NCI-H82 treated with DMSO at 0.1 percent for 48 hours (cell line): ENCODE results near the gene PPP1R1C.
"Not testable (repeated sequence)": the region's sequence is repeated elsewhere in the genome, so short reads cannot be mapped to it uniquely, and the experiment has no call there.

ENCODE experiments used
- DNase-seq: peaks from one replicate; lab custom pipeline; 2025; ENCODE audit not compliant: unreplicated experiment; lab: John Stamatoyannopoulos, UW

Gene PPP1R1C, protein sequence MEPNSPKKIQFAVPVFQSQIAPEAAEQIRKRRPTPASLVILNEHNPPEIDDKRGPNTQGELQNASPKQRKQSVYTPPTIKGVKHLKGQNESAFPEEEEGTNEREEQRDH

DNA sequence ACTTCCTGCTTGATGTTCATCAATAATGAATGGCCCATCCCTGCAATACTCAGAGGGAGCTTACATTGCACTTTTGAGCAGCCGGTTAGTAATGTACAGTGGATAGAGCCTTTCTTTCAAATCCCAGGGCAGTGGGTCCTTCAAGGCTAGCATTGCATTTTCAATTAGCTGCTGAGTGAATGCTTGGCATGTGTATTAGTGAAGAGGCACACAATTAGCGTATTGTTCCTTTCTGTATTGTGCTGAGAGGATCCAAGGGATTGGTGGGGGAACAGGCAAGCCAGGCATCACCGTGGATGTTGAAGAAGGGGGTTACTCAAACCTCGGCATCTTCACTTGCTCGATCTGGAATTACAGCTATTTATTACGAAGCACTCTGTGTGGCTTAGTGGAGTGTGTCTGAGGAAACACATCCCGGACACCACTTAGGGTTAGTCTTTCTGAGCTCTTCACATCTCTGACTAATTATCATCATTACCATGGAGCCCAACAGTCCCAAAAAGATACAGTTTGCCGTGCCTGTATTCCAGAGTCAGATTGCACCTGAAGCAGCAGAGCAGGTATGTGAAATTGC is at the start of gene PPP1R1C:
TSS of gene PPP1R1C (plus strand) at position 222 of the 574 bp plus-strand sequence. CDS start at position 480, 258 bp downstream.
- DNase-seq: no peak

DNA sequence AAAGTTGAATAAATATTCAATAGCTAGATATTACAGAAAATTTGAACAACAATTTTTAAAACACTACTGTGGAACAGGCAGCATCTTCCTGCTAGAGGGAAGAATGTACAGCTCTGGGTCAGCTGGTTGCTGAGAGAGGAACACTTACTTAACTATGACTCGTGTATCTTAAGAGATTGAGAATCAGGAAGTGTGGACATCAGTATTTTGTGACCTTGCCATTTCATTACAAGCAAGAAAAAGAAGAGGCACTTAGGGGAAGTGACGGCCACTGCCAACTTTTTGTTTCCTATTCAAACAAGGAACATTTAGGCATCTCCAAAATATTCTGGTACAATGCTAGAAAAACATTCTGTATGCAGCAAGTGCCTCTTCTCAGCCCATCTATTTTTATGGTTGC is 48.2 kb upstream of the PPP1R1C start:
- no peak for DNase-seq

DNA sequence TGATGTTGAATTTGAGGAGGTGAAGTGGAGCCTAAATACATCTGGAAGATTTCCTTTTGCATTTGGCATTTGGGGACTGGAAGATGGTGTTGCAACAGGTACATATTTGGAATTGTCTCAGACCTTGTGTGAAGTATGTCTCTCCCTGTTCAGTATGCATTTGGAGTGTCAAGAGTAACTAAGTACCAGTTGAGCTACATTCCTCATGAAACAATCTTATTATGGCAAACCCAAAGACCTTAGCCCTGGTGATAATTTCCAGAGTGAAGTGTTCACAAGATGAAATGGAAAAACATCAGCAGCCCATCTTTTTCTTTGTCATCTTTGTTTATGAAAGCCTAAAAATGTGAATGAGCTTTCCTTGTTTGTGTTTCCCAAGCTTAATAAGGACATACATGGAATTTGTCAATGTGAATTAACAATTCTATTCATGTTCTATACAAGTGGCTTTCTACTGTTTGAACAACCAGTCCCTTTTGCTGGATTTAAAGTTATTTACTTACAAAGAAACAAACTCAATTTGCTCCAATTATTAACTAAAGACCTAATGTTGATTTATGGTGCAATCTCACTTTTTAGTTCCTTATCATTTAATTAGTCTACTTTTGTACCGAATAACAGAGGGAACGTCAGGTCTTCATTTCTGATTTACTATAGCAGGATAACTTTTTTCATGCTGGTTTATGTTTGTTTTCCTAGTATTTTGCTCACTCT is 42.1 kb upstream of the PPP1R1C start:
- no peak for DNase-seq

DNA sequence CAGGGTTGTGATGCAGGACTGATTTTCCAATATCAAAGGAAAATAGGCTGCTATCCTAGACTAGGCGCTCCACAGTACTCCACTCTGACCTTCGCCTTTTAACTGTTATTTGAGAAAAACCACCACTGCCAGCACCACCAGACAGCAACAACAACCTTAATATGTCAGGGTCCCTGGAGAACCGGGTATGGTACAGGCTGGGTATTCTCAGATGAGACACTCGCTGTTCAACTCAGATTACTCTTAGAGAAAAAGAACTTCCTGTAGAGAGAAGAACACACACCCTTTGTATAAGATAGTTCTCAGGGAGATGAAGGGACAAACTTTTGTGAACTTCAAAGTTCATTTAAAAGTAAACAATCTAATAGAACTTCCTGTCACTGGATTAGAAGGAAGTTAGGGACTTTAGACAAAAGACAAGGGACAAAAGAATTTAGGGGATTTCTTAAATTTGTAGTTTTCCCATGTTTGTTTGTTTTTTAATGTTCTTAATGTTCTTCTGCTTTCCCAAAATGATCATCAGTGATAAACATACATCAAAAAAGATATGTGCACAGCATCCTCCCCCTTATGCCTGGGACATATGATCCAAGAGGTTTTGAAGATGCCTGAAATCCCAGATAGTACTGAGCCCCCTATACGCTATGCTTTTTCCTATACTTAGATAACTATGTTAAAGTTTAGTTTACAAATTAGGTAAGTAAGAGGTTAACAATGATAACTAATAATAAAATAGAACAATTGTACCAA is 41.3 kb upstream of the PPP1R1C start:
- no peak for DNase-seq

DNA sequence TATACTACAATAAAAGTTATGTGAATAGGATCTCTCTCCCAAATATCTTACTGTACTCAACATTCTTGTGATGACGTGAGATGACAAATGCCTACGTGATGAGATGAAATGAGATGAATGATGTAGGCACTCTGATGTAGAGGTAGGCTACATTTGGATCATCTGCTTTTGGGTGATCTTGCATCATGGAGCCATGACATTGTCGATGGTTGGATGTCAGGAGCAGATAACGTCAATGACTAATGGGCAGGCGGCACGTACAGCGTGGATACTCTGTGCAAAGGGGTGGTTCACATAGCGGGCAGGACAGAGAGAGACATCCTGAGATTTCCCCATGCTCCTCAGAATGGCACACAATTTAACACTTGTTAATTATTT is 40.8 kb upstream of the PPP1R1C start:
- DNase-seq: no peak

DNA sequence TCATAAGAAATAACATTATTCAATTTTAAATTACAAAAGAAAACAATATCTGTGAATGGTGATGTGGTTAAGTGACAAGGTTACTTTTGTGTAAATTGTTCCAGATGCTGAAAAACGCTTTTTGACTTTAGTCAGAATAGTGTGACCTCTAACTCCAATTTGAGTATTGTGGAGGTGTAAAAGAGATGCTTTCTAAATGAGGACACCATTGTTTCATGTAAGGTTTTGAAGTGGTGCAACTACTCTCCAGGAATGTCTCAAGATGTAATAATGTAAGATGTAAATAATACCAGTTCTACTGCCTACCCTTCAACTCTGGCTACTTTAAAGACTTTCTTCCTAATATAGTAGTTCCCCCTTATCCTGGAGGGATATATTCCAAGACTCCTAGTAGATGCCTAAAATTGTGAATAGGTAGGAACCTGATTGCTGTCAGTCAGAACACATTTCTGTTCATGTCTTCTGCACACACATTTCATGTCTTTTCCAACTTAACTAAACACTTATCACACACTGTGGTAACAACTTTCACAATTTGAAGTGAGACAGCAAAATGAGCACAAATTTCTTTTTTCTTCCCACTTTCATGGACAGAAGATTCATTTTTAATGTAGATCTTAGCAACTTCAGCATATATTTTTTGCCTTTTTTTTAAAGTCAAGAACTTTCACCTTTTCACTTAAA is 39.1 kb upstream of the PPP1R1C start:
- no peak for DNase-seq

DNA sequence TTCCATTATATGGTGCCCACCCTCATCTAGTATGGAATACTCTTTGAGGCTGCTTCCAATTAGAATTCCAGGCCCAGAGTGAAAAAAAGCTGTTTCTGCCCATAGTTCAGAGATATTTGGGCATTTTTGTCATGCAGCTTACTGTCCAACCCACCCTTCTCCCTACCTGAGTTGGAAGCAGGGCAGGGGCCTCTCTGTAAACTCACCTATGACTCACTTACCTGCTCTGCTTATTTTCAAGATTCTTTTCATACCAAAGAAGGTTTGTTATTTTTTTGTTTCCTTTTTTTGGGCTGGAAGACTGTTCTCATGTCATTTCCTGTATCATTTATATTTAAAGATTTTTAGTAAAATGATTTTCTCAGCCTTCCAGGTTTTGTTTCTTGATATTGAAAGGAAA is 38.4 kb upstream of the PPP1R1C start:
- DNase-seq: no peak

DNA sequence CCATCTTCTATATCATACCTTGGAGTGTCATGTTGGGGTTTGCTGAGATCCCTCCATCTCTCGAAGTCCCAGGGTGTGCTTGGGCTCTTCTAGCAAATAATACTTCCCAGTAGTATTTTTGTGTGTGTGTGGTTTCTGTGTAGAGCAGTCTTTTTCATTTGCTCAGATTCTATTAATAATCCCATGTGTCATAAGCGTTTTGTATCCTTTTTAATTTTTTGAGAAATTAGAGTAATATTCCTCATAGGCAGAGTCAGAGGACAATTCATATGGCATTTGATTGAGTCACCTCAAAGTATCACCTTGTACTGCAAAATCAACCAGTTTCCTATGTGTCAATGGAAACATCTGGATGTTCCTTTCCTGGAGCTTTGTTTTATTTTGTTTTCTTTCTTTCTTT is 37.4 kb upstream of the PPP1R1C start:
- no peak for DNase-seq

DNA sequence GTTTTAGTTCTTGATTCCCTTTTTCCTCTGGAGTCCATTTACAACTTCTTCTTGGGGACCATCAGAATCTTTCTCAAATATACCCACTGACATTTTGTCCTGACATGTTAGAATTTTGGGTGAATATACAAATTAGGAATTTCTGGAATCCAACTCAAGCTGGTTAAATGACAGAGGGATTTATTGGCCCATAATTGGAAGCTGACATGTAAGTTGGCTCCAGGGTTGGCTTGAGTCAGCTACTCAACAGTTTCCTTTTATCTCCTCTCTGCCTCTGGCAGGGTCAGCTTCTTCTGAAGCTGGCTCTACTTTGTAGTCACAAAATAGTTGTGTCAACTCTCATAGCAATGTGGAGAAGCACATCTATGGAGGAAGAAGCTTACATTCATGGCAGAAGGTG is 36.6 kb upstream of the PPP1R1C start:
- DNase-seq: no peak

DNA sequence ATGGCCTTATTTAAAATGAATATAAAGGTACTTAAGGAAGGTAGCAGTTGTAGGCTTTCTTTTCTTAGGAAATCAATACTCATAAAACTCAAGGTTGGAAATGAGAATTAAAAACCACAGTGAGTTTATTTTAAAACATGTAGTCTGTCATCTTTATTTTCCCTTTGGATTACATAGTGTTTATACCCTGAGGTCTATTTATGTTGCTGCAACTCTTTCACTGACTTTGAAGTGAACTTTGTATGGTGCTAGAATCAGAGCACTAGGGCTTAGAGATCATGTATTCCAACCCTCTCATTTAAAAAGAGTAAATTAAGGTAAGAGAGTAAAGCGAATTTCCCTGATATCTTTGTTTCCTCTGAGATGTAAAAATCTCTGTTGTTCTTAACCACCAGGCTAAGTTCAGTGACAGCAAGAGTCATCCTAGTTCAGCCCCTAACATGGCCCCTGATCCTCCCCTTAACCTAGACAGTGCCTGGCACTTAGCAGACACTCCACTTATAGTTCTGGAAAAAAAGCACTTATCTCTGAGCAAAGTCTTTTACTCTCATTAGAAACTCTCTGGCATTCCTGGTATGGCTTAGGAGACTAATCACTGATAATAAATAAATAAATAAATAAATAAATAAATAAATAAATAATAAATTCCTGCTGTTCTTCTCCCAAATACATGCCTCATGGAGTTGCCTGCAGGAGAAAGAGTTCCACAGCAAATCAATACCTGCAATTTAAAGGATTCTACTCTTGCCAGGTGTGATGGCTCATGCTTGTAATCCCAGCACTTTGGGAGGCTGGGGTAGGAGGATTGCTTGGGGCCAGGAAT is 33.0 kb upstream of the PPP1R1C start:
- no peak for DNase-seq

DNA sequence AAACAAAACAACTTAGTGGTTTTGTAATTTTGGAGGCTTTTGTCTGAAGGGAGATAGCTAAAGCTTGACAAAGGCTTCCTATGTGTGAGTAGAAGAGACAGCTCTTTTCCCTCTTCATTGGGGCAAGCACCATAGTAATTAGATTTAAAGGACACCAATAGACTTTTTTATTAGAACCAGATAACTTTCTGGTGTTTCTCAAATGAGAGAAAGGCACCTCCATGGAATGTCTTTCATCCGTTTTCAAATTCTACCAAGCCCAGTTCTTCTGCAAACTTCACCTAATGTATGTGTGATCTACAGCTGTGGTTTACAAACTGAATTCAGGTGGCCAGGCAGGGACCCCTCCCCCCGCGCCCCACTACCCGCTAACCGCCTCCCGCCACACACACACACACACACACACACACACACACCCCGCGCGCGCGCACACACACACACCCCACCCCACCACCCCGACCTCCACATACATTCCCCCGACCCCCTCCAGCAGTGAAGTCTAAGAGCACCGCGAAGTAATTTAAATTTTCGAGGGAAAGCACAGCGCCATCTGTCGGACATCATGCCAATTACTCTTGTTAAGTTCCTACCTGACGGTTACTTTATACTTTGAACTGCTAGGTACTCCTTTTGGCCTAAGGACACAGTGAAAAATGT is 31.6 kb upstream of the PPP1R1C start:
- no peak for DNase-seq

DNA sequence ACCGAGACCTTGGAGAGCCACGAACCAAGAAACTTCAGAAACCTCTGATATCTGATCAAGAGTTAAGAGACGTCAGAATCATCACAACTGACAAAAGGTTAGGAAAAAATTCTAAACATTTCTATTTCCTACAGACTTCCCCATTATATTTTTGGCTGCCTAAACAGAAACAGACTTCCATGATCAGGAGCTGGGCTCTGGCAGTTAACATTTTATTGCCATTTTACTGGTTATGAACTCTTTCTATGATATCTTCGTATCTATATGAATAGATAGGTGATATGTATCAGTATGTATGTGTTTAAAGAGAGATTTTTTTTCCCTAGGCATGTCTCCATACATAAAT is 31.1 kb upstream of the PPP1R1C start:
- no peak for DNase-seq

DNA sequence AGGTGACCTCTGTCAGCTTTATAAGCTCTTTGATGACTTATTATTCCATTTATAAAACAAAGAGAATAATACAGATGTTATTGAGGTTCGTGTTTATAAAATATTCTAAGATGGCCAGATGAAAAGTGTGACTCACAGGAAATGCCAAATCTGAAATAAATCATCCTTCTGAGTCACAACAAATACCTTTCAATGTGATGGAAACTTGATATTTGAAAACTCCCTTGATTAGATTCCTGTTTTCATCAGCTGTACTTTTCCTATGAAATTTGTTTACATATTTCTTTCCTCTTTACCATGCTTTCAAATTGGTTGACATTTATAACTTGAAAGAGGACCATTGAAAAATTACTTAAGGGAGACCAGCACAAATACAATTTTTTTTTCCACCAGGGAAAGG is 30.6 kb upstream of the PPP1R1C start:
- no peak for DNase-seq

DNA sequence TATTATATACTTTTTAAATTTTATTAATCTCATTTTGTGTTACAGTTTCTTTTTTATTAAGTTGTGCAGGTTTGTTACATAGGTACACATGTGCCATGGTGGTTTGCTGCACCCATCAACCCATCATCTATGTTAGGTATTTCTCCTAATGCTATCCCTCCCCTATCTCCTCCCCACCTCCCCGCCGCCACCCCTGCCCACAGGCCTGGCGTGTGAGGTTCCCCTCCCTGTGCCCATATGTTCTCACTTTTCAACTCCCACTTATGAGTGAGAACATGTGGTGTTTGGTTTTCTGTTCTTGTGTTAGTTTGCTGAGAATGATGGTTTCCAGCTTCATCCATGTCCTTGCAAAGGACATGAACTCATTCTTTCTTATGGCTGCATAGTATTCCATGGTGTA is 29.8 kb upstream of the PPP1R1C start:
- DNase-seq: not testable (repeated sequence)

DNA sequence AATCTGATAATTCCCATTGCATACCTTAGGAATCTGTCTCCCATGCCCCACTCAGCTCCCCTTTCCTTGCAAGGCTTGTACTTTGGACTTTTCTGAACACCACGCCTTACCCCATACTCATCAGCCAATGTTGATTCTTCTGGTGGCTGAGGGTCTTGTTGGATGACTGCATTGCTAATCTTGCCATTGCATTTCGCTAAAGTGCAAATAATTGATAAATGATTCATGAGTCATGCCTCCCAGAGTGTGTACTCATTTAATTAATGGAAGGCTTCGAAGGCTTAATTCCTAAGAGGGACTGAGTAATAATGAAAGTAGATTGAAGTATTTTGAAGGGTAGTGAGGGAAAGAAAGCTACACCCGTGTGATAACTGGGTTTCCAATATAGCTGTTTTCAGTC is 28.0 kb upstream of the PPP1R1C start:
- DNase-seq: no peak

DNA sequence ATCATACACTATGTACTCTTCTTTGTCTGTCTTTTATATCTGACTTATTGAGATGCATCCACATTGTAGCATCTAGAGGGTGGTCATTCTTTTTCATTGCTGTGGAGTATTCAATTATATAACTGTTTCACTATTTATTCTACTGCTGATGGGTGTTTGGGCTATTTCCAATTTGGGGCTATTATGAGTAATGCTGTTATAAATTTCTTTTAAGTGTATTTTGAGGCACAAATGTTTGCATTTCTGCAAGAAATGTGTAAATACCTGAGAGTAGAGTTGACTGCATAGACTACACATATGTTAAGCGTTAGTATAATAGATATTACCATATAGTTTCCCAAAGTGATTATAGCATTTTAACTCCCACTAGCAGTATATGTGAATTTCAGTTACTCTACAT is 26.9 kb upstream of the PPP1R1C start:
- no peak for DNase-seq

DNA sequence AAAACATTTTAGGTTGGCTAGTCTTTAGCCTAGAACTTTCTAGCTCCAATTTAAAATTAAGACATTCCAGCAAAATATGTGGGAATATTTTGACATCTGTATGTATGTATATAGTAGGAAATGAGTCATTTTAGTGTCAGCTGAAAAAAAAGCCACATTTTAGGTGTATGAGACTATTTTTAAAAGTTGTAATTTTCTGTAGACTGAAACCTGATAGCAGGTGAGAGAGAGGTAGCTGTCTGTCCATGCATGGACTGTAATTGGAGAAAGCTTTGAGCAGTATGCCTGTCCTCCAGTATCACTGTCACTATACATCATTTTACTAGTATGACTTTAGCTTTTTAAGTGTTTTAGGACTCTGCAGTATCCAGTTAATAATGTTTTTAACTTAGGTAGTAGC is 26.1 kb upstream of the PPP1R1C start:
- no peak for DNase-seq

DNA sequence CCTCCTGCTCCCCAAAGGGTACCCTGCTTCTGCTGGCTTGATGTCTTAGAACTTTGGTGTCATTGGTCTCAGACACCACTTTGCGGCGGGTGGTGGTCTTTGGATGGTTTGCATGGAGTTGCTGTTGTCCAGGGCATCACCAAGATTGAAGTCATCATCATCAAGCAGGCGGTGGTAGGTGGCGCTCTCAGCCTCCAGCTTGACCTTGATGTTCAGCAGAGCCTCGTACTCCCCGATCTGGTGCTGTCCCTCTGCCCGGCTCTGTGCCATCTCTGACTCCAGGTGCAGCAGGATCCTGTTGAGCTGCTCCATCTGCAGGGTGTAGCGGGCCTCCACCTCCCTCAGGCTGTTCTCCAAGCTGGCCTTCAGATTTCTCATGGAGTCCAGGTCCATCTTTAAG is 24.5 kb upstream of the PPP1R1C start:
- DNase-seq: not testable (repeated sequence)

DNA sequence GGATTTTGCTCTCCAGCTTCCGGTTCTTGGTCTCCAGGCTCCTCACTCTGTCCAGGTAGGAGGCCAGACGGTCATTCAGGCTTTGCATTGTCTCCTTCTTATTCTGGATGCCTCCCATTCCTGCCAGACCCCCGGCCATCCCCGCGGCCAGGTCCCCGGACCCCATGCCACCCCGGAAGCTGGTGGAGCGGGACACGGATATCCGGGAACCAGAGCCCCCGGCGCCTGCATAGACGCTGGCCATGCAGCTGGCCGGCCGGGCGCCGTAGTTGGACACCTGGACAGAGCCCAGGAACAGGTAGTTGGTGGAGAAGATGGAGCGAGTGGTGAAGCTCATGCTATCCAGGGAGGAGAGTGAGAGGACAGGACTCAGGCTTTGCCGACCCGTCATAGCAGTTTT is 23.5 kb upstream of the PPP1R1C start:
- DNase-seq: no peak

DNA sequence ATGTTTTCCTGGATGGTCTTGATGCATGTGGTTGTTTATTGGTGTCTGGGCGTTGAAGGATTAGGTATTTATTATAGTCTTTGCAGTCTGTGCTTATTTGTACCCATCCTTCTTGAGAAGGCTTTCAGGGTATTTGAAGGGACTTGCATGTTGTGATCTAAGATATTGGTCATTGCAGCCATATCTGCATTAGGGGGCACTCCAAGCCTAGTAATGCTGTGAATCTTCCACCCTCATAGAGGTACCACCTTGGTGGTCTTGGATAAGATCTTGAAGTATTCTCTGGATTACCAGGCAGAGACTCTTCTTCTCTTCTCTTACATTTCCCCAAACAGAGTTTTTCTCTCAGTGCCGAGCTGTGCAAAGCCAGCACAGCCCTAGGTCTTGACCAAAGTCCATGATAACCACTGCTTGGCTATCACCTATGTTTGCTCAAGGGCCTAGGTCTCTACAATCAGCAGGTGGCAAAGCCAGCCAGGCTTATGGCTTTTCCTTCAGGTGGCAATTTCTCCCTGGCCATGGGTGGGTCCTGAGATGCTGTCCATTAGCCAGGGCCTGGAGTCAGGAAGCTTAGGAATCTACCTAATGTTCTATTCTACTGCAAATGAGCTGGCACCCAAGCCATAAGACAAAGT is 15.4 kb upstream of the PPP1R1C start:
- no peak for DNase-seq
